Measurements from ENCODE around the gene TRIM38.

Gene TRIM38

DNA sequence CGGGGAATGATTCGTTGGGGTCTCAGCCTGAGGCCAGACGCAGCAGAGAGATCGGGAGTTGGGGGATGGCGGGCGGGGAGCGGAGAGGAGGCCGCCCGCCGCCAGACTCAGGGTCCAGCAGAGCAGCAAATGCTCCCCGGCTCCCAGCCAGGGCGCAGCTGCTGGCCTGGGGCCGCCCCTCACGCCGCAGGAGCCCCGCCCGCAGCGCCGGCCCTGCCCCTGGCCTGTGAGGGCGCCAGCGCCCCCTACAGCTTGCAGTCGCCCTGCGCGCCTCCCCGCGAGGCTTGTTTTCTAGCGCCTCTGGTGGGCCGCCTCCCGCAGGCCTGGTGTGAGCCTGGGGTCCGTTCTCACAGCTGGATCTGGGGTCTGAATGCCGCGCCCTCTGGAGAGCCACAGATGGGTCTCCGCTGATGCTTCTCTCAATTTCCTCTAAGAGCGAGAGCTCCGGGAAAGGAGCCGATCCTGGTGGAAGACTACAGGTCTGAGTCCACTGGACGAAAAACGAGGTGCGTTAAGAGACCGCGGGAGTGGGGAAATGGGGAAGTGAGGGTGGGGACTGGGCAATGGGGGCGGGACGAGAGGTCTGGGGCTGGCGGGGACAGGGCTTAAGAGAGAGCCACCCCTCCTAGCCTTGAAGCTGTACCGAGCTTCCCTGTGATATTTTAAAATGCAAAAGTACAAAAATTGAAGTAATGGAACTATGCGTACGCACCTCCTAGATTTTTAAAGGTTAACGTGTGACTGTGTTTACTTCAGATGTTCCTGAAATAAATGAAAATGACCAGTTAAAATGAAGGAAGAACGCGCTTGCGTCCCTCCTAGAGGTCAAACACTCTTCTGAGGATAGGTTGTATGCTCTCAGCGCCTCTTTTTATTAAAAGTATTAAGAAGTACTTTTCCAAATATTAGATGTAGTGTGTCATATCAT, 30.1 kb downstream of the TRIM38 start (continued):
- TF ChIP-seq, protein P1, sequence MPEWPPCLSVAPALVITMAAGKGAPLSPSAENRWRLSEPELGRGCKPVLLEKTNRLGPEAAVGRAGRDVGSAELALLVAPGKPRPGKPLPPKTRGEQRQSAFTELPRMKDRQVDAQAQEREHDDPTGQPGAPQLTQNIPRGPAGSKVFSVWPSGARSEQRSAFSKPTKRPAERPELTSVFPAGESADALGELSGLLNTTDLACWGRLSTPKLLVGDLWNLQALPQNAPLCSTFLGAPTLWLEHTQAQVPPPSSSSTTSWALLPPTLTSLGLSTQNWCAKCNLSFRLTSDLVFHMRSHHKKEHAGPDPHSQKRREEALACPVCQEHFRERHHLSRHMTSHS (tag by site-specific recombination; IDR thresholded peaks at IDR 0.05) = no peak
- TF ChIP-seq ZNF660 (tag by site-specific recombination; IDR thresholded peaks at IDR 0.05) = peak; percentile 92
- no peak for TF ChIP-seq ZNF211 (tag by site-specific recombination; IDR thresholded peaks at IDR 0.05; ENCODE audit: low read depth)
- TF ChIP-seq KLF16 (tag by site-specific recombination; IDR thresholded peaks at IDR 0.05) = no peak
- TF ChIP-seq ZNF792 (tag by site-specific recombination; IDR thresholded peaks at IDR 0.05) = no peak
- no peak for TF ChIP-seq KLF1 (tag by site-specific recombination; IDR thresholded peaks at IDR 0.05)
- TF ChIP-seq ZNF202 (tag by site-specific recombination; IDR thresholded peaks at IDR 0.05; ENCODE audit: borderline replicate concordance) = no peak
- 0 out of 2 replicates have a peak, but pooled peaks have one; percentile 73 for TF ChIP-seq ZNF501 (tag by site-specific recombination; IDR thresholded peaks at IDR 0.05)
- no peak for TF ChIP-seq GFI1B (tag by site-specific recombination; IDR thresholded peaks at IDR 0.05)
- TF ChIP-seq, protein P2, sequence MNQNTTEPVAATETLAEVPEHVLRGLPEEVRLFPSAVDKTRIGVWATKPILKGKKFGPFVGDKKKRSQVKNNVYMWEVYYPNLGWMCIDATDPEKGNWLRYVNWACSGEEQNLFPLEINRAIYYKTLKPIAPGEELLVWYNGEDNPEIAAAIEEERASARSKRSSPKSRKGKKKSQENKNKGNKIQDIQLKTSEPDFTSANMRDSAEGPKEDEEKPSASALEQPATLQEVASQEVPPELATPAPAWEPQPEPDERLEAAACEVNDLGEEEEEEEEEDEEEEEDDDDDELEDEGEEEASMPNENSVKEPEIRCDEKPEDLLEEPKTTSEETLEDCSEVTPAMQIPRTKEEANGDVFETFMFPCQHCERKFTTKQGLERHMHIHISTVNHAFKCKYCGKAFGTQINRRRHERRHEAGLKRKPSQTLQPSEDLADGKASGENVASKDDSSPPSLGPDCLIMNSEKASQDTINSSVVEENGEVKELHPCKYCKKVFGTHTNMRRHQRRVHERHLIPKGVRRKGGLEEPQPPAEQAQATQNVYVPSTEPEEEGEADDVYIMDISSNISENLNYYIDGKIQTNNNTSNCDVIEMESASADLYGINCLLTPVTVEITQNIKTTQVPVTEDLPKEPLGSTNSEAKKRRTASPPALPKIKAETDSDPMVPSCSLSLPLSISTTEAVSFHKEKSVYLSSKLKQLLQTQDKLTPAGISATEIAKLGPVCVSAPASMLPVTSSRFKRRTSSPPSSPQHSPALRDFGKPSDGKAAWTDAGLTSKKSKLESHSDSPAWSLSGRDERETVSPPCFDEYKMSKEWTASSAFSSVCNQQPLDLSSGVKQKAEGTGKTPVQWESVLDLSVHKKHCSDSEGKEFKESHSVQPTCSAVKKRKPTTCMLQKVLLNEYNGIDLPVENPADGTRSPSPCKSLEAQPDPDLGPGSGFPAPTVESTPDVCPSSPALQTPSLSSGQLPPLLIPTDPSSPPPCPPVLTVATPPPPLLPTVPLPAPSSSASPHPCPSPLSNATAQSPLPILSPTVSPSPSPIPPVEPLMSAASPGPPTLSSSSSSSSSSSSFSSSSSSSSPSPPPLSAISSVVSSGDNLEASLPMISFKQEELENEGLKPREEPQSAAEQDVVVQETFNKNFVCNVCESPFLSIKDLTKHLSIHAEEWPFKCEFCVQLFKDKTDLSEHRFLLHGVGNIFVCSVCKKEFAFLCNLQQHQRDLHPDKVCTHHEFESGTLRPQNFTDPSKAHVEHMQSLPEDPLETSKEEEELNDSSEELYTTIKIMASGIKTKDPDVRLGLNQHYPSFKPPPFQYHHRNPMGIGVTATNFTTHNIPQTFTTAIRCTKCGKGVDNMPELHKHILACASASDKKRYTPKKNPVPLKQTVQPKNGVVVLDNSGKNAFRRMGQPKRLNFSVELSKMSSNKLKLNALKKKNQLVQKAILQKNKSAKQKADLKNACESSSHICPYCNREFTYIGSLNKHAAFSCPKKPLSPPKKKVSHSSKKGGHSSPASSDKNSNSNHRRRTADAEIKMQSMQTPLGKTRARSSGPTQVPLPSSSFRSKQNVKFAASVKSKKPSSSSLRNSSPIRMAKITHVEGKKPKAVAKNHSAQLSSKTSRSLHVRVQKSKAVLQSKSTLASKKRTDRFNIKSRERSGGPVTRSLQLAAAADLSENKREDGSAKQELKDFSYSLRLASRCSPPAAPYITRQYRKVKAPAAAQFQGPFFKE (tag by site-specific recombination; IDR thresholded peaks at IDR 0.05; ENCODE audit: borderline replicate concordance) = no peak
- no peak; the same call in 1 of the 2 replicates for TF ChIP-seq ZNF221 (tag by site-specific recombination; IDR thresholded peaks at IDR 0.05; ENCODE audit: borderline replicate concordance)
- TF ChIP-seq ZNF654 (tag by site-specific recombination; IDR thresholded peaks at IDR 0.05; ENCODE audit: low read depth) = 0 out of 2 replicates have a peak, but pooled peaks have one; percentile 17
- TF ChIP-seq MYNN (tag by site-specific recombination; IDR thresholded peaks at IDR 0.05; ENCODE audit: borderline replicate concordance) = no peak; the same call in 1 of the 2 replicates
- TF ChIP-seq ZNF707 (tag by site-specific recombination; IDR thresholded peaks at IDR 0.05) = no peak
- TF ChIP-seq, protein P3, sequence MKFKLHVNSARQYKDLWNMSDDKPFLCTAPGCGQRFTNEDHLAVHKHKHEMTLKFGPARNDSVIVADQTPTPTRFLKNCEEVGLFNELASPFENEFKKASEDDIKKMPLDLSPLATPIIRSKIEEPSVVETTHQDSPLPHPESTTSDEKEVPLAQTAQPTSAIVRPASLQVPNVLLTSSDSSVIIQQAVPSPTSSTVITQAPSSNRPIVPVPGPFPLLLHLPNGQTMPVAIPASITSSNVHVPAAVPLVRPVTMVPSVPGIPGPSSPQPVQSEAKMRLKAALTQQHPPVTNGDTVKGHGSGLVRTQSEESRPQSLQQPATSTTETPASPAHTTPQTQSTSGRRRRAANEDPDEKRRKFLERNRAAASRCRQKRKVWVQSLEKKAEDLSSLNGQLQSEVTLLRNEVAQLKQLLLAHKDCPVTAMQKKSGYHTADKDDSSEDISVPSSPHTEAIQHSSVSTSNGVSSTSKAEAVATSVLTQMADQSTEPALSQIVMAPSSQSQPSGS (tag by site-specific recombination; IDR thresholded peaks at IDR 0.05; ENCODE audit: low read depth) = no peak
- TF ChIP-seq, protein P4, sequence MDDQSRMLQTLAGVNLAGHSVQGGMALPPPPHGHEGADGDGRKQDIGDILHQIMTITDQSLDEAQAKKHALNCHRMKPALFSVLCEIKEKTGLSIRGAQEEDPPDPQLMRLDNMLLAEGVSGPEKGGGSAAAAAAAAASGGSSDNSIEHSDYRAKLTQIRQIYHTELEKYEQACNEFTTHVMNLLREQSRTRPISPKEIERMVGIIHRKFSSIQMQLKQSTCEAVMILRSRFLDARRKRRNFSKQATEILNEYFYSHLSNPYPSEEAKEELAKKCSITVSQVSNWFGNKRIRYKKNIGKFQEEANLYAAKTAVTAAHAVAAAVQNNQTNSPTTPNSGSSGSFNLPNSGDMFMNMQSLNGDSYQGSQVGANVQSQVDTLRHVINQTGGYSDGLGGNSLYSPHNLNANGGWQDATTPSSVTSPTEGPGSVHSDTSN (CRISPR knock-in tag; IDR thresholded peaks at IDR 0.05) = peak; percentile 83
